Suprapubic skin (tissue), 4 donors: Measurements from ENCODE around the gene PACRG. TPM values are rescaled to one million over a fixed set of nuclear protein-coding genes. Genes with fewer than 3 reads are reported as not detected.

ENCODE experiments used
- DNase-seq, 2 donors: peaks; one replicate each; pipeline ENCODE4 v3.0.0-alpha.2; 2019; ENCODE audit warnings: low spot score in 2 of 2
- H3K27ac ChIP-seq: fragments of 200-600 bp; sonication (generic); one replicate; pipeline ENCODE4 v1.5.1; 2019
- H3K27me3 ChIP-seq: fragments of 200-600 bp; sonication (generic); one replicate; pipeline ENCODE4 v1.5.1; 2019
- H3K36me3 ChIP-seq: fragments of 200-600 bp; sonication (generic); one replicate; pipeline ENCODE4 v1.5.1; 2019
- H3K4me1 ChIP-seq: fragments of 200-600 bp; sonication (generic); one replicate; pipeline ENCODE4 v1.5.1; 2019
- H3K4me3 ChIP-seq: fragments of 200-600 bp; sonication (generic); one replicate; pipeline ENCODE4 v1.5.1; 2019; ENCODE audit warnings: mild to moderate bottlenecking
- H3K9me3 ChIP-seq: fragments of 200-600 bp; sonication (generic); one replicate; pipeline ENCODE4 v1.5.1; 2019
- CTCF ChIP-seq, 2 donors: fragments of 200-600 bp in 1 of 2; fragments of 450-650 bp in 1 of 2; sonication (generic) in 1 of 2; IDR thresholded peaks; one replicate each; pipeline ENCODE4 v1.5.1; 2016 to 2019; ENCODE audit warnings: antibody characterized with exemption in 2 of 2, mild to moderate bottlenecking in 1 of 2, moderate library complexity in 1 of 2
- EP300 ChIP-seq: sonication (generic); formaldehyde crosslinking; IDR thresholded peaks from one replicate; pipeline ENCODE4 v1.6.1; 2017; ENCODE audit warnings: antibody characterized with exemption
- POLR2A ChIP-seq, 2 donors: fragments of 450-650 bp; IDR thresholded peaks; one replicate each; pipeline ENCODE4 v1.6.1; 2017; ENCODE audit warnings: antibody characterized with exemption in 2 of 2, mild to moderate bottlenecking in 2 of 2, moderate library complexity in 2 of 2
- POLR2AphosphoS5 ChIP-seq, 3 donors: sonication (generic); formaldehyde crosslinking; IDR thresholded peaks; one replicate each; pipeline ENCODE4 v1.6.1; 2017; ENCODE audit warnings: antibody characterized with exemption in 3 of 3
- whole genome bisulfite sequencing: methylation state at CpG from one replicate; pipeline ENCODE4 v1.1.5; 2018; 5-methylcytosine and 5-hydroxymethylcytosine counted together
- total RNA-seq, 4 donors: library from RNA; depleted of rRNA; stranded (reverse); fragments of >200 nt; gene quantifications; one replicate each; pipeline ENCODE4 v1.1.0, GENCODE V29; 2016

PACRG gene
- total RNA-seq, 4 donors from 2014 or later = 1.1 to 2.3 (median 2.0) TPM

GRCh38 chr6:163200694-163201093, 472.9 kb downstream of the PACRG start:
- Histone ChIP-seq H3K27ac (no peak overlapping the region), H3K4me3 (no peak overlapping the region), H3K4me1 (no peaks in the 10 kb centered on the region), H3K27me3 (no peaks in the 10 kb centered on the region), H3K9me3 (peaks cover 4% of the 10 kb centered on the region), H3K36me3 (no peaks in the 10 kb centered on the region)
- TF ChIP-seq CTCF (IDR thresholded peaks at IDR 0.05) = no peak
- WGBS = 91% methylated on average over 8 of the region's 8 CpGs
- DNase-seq = no peak

- Histone ChIP-seq H3K27ac (no peak overlapping the region), H3K36me3 (no peaks in the 10 kb centered on the region), H3K27me3 (no peaks in the 10 kb centered on the region), H3K9me3 (peaks cover 8% of the 10 kb centered on the region), H3K4me3 (no peak overlapping the region), H3K4me1 (no peaks in the 10 kb centered on the region)
- DNase-seq = no peak
- WGBS = 81% methylated on average over 12 of the region's 12 CpGs
- no peak for TF ChIP-seq CTCF (IDR thresholded peaks at IDR 0.05)
- no peak for TF ChIP-seq POLR2A (IDR thresholded peaks at IDR 0.05)
- no peak for TF ChIP-seq EP300
- no peak for TF ChIP-seq POLR2AphosphoS5 (IDR thresholded peaks at IDR 0.05)
Observed at GRCh38 chr6:163201855-163202254, 474.1 kb downstream of the PACRG start.

GRCh38 chr6:163206196-163206595, 478.4 kb downstream of the PACRG start:
- no peak for TF ChIP-seq EP300
- TF ChIP-seq CTCF (IDR thresholded peaks at IDR 0.05) = no peak
- no peak for TF ChIP-seq POLR2A (IDR thresholded peaks at IDR 0.05)
- TF ChIP-seq POLR2AphosphoS5 (IDR thresholded peaks at IDR 0.05) = no peak
- 96% methylated on average over 2 of the region's 2 CpGs for WGBS
- H3K36me3 ChIP-seq = no peaks in the 10 kb centered on the region
- H3K27me3 ChIP-seq = no peaks in the 10 kb centered on the region
- H3K9me3 ChIP-seq = peaks cover 8% of the 10 kb centered on the region
- no peak overlapping the region for H3K27ac ChIP-seq
- DNase-seq = no peak
- H3K4me3 ChIP-seq = no peak overlapping the region
- no peaks in the 10 kb centered on the region for H3K4me1 ChIP-seq

- no peak for DNase-seq
- Histone ChIP-seq H3K4me1 (no peaks in the 10 kb centered on the region), H3K36me3 (no peaks in the 10 kb centered on the region), H3K9me3 (peaks cover 8% of the 10 kb centered on the region), H3K27ac (no peak overlapping the region), H3K27me3 (no peaks in the 10 kb centered on the region), H3K4me3 (no peak overlapping the region)
- TF ChIP-seq POLR2A (IDR thresholded peaks at IDR 0.05) (no peak), CTCF (IDR thresholded peaks at IDR 0.05) (no peak)
- 78% methylated on average over 11 of the region's 11 CpGs for WGBS
Observed at GRCh38 chr6:163207431-163208383, 479.9 kb downstream of the PACRG start.

GRCh38 chr6:163209005-163209404, 481.2 kb downstream of the PACRG start:
- WGBS = 70% methylated on average over 4 of the region's 4 CpGs
- TF ChIP-seq EP300 = no peak
- no peak for TF ChIP-seq POLR2A (IDR thresholded peaks at IDR 0.05)
- TF ChIP-seq CTCF (IDR thresholded peaks at IDR 0.05) = no peak
- no peak for TF ChIP-seq POLR2AphosphoS5 (IDR thresholded peaks at IDR 0.05)
- no peaks in the 10 kb centered on the region for H3K36me3 ChIP-seq
- no peaks in the 10 kb centered on the region for H3K27me3 ChIP-seq
- no peak overlapping the region for H3K27ac ChIP-seq
- no peak overlapping the region for H3K4me3 ChIP-seq
- no peaks in the 10 kb centered on the region for H3K4me1 ChIP-seq
- H3K9me3 ChIP-seq = peaks cover 8% of the 10 kb centered on the region
- no peak for DNase-seq
